Psoas muscle (tissue), 8 donors: ENCODE results near the gene HNRNPA1. TPM values are rescaled to one million over a fixed set of nuclear protein-coding genes. Genes with fewer than 3 reads are reported as not detected.
"Not testable (repeated sequence)": the region's sequence is repeated elsewhere in the genome, so short reads cannot be mapped to it uniquely, and the experiment has no call there.

ENCODE experiments used
- ATAC-seq, 4 donors: fragments of 200-7000 bp; cut with Tn5 transposase; one replicate each; pipeline ENCODE4 v1.9.1; 2020; ENCODE audit warnings: moderate library complexity in 3 of 4, mild to moderate bottlenecking in 2 of 4
- DNase-seq, 2 donors: peaks; one replicate each; pipeline ENCODE4 v3.0.0-alpha.2; 2020
- H3K27ac ChIP-seq: fragments of 200-600 bp; one replicate; pipeline ENCODE4 v1.8.0; 2022
- H3K27me3 ChIP-seq, 3 donors: fragments of 200-600 bp in 1 of 3; one replicate each; pipeline versions ENCODE4 v1.6.1 to v1.8.0; 2013 to 2022; ENCODE audit warnings: low read length in 2 of 3, mild to moderate bottlenecking in 2 of 3, moderate library complexity in 1 of 3; ENCODE audit not compliant: insufficient read depth in 3 of 3
- H3K36me3 ChIP-seq, 2 donors: fragments of 200-600 bp in 1 of 2; one replicate each; pipeline versions ENCODE4 v1.6.1 to v1.8.0; 2013 to 2022; ENCODE audit warnings: low read depth in 1 of 2, mild to moderate bottlenecking in 1 of 2, moderate library complexity in 1 of 2; ENCODE audit not compliant: insufficient read depth in 1 of 2
- H3K4me1 ChIP-seq: fragments of 200-600 bp; one replicate; pipeline ENCODE4 v1.8.0; 2022
- H3K4me3 ChIP-seq: fragments of 200-600 bp; one replicate; pipeline ENCODE4 v1.8.0; 2022; ENCODE audit warnings: mild to moderate bottlenecking
- H3K9me3 ChIP-seq: fragments of 200-600 bp; one replicate; pipeline ENCODE4 v1.8.0; 2022
- WGBS, 3 donors: extraction: QIAGEN DNeasy Blood & Tissue Kit; methylation state at CpG; one replicate each; pipeline versions ENCODE4 v1.1.6 to v1.1.7; 2013; 5-methylcytosine and 5-hydroxymethylcytosine counted together
- intact Hi-C, 2 donors: fragments of 100-400 bp; cut with DNase I; formaldehyde crosslinking; loops; one replicate each; pipeline versions ENCODE4 v1.11.0 to v1.14.2; 2022
- polyA plus RNA-seq, 3 donors: library from polyadenylated mRNA; stranded (reverse); fragments of 200-250 nt; gene quantifications; one replicate each; pipeline ENCODE4 v1.2.3, GENCODE V29; 2013
- total RNA-seq, 4 donors: library from RNA; stranded (reverse); fragmentation: NEBNext Ultra II Directional in 2 of 4; extraction: Animal tissue kit (Norgen Biotek cat#: 25700) in 2 of 4; gene quantifications; one replicate each; pipeline versions ENCODE4 v1.2.1 to v1.2.4, GENCODE V29; 2021 to 2023
- TF ChIP-seq, protein P1 (sequence below): fragments of 200-600 bp; IDR thresholded peaks from one replicate; pipeline ENCODE4 v1.8.0; 2022; ENCODE audit warnings: antibody characterized with exemption
- donor health status: healthy with polysubstance abuse.
- donor health status: DM: no; HTN: no; CAD: no; lungs with moderate emphysema.
- donor health status: Bipolar disorder and iron deficiency.
- donor health status: healthy.
- donor health status: DM: yes; HTN: yes; CAD: no.
- donor health status: DM: no; HTN: no; CAD: no.
- donor health status: DM: no; HTN: no; CAD: no.
- donor health status: DM: yes; HTN: yes; CAD: no.

Gene HNRNPA1
- total and polyA plus RNA-seq, 7 donors: 282 to 826 (median 453) TPM

DNA sequence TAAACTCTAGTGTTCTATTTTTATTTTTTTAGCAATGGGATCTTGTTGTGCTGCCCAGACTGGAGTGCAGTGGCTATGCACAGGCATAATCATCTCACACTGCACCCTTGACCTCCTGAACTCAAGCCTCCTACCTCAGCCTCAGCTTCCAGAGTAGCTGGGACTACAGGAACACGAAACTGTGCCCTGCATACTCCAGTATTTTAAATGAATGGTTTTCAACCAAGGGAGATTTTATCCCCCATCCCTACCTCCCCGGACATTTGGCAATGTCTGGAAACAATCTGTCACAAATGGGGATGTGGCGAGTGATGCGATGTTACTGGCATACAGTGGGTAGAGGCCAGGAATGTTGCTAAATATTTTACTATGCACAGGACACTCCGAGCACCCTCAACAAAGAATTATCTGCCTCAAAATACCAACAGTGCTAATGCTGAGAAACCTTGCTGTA is 2.7 kb upstream of the HNRNPA1 start:
- DNase-seq: no peak
- intact Hi-C loops: loop anchor here in 1 of 2 donors (5.0 kb wide), 1 partner anchor 276 kb away; the partner anchor contains the start of gene HOXC9
- Histone ChIP-seq H3K4me1 (peaks cover 45% of the 10 kb centered on the region), H3K36me3 (peaks cover 5 to 16% of the 10 kb centered on the region in 2 donors), H3K27ac (peak overlapping the region; percentile 96), H3K4me3 (peak overlapping the region; percentile 98), H3K27me3 (no peaks in the 10 kb centered on the region), H3K9me3 (no peaks in the 10 kb centered on the region)
- 18 to 22% (median 19%) methylated on average over 5 of the region's 5 CpGs for WGBS, 3 donors
- no peak for ATAC-seq
- TF ChIP-seq, protein P1, sequence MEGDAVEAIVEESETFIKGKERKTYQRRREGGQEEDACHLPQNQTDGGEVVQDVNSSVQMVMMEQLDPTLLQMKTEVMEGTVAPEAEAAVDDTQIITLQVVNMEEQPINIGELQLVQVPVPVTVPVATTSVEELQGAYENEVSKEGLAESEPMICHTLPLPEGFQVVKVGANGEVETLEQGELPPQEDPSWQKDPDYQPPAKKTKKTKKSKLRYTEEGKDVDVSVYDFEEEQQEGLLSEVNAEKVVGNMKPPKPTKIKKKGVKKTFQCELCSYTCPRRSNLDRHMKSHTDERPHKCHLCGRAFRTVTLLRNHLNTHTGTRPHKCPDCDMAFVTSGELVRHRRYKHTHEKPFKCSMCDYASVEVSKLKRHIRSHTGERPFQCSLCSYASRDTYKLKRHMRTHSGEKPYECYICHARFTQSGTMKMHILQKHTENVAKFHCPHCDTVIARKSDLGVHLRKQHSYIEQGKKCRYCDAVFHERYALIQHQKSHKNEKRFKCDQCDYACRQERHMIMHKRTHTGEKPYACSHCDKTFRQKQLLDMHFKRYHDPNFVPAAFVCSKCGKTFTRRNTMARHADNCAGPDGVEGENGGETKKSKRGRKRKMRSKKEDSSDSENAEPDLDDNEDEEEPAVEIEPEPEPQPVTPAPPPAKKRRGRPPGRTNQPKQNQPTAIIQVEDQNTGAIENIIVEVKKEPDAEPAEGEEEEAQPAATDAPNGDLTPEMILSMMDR: no peak

DNA sequence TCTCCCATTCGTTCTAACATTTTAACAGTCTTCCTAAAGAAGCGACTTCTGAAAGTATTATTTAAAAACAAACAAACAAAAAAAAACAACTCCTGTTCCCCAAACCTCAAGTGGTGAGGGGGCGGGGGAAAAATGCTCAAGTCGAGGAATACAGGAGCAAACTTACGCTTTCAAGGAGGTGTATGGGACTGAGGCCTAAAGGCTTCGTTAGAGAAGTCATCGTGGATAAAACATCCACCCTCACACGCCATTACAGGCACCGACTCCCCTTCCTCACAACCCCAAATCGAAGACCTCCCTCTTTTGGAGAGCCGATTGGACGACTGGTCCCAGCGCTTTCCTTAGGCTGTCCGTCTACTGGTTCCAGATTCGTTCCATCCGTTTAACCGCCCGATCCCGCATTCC is 1.3 kb upstream of the HNRNPA1 start:
- no peaks in the 10 kb centered on the region for H3K9me3 ChIP-seq
- intact Hi-C loops: loop anchor here in 1 of 2 donors (5.0 kb wide), 1 partner anchor 277 kb away; the partner anchor contains the start of gene HOXC9
- H3K36me3 ChIP-seq: peaks cover 15 to 30% of the 10 kb centered on the region in 2 donors
- DNase-seq: no peak
- H3K27me3 ChIP-seq: no peaks in the 10 kb centered on the region
- 1 to 2% (median 1%) methylated on average over 19 of the region's 19 CpGs for WGBS, 3 donors
- ATAC-seq: no peak
- H3K27ac ChIP-seq: peak overlapping the region; percentile 96
- peak overlapping the region; percentile 98 for H3K4me3 ChIP-seq
- TF ChIP-seq, protein P1: no peak
- H3K4me1 ChIP-seq: peaks cover 47% of the 10 kb centered on the region

DNA sequence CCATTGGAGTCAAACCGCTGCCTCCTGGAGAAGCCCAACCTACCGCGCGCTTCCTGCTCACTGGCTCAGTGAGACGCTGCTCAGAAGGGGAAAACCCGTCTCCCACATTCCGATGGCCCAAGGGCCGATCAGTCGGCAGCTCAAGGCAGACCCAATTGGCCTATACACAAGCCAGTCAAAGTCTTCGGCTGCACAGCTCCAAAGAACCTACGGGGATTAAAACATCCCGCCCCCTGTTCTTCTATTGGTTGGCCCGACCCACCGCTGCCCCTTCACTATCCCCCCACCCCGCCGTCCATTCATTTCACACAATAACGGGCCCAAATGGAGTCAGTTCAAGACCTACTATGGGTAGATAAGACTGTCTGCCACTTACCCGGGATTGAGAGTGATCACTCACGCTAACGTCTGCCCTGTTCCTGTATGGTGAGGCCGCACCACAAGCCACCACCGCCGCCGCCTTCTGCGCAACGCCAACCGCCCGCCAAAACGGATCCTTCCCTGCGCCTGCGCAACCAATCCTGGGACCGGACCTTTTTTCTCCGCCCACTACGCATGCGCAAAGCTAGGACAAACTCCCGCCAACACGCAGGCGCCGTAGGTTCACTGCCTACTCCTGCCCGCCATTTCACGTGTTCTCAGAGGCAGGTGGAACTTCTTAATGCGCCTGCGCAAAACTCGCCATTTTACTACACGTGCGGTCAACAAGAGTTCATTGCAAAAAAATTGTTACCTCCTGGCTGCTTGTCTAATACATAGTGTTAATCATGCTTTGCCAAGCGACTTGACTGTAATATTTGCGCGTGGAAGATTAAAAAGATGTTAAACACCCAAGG is 676 bp upstream of the HNRNPA1 start, which contains the start of gene CBX5:
Gene CBX5, minus strand, starts transcription at position 491 of the 836 bp plus-strand sequence. CDS start 22,472 bp downstream, outside the sequence.
- intact Hi-C loops: loop anchor here in 1 of 2 donors (5.0 kb wide), 1 partner anchor 278 kb away; the partner anchor contains the start of gene HOXC9
- H3K4me3 ChIP-seq: peak within 1 kb of the TSS; percentile 98
- ATAC-seq (peak; percentile 82 to 86 (median 84)), DNase-seq (peak; percentile 99 to 100)
- 0% methylated on average over 49 of the region's 49 CpGs for WGBS, 3 donors
- TF ChIP-seq, protein P1: no peak
- no peaks in the 10 kb centered on the region for H3K9me3 ChIP-seq
- peak within 1 kb of the TSS; percentile 96 for H3K27ac ChIP-seq
- peaks cover 45% of the 10 kb centered on the region for H3K4me1 ChIP-seq
- H3K36me3 ChIP-seq: peaks cover 15 to 36% of the 10 kb centered on the region in 2 donors
- no peaks in the 10 kb centered on the region for H3K27me3 ChIP-seq

DNA sequence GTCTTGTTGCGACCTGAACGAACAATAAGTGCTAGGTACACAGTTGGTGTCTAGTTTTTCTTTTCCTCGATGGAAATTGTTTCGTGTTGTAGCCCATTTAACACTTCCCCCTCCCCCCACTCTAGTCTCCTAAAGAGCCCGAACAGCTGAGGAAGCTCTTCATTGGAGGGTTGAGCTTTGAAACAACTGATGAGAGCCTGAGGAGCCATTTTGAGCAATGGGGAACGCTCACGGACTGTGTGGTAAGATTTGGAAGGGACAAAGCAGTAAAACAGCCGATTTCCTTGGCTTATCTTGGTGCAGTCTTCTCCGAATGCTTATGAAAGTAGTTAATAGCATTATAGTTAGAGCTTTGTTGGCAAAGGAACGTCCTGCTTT is 724 bp downstream of the HNRNPA1 start:
- ATAC-seq: peak in 1 of 4 donors; percentile 1
- 0 to 1% (median 1%) methylated on average over 10 of the region's 10 CpGs for WGBS, 3 donors
- H3K27me3 ChIP-seq, intact Hi-C loops, H3K9me3 ChIP-seq, DNase-seq: not testable (repeated sequence)
- Histone ChIP-seq H3K4me3 (peak overlapping the region; percentile 98), H3K36me3 (peaks cover 15 to 50% of the 10 kb centered on the region in 2 donors), H3K4me1 (peaks cover 58% of the 10 kb centered on the region), H3K27ac (peak overlapping the region; percentile 96)

DNA sequence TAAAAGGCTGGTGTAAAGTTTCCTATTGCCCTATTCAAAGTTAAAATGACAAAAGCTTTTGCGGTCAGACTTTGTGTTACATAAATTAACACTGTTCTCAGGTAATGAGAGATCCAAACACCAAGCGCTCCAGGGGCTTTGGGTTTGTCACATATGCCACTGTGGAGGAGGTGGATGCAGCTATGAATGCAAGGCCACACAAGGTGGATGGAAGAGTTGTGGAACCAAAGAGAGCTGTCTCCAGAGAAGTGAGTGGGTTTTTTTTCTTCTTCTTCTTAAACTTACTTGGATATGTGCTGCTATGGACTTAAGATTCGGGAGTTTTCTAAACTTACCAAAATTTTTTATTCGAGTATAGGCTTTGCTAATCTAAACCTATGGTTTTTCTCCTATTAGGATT is 1.2 kb downstream of the HNRNPA1 start:
- DNase-seq, intact Hi-C loops, H3K9me3 ChIP-seq, H3K27me3 ChIP-seq, ATAC-seq: not testable (repeated sequence)
- H3K4me1 ChIP-seq: peaks cover 62% of the 10 kb centered on the region
- H3K36me3 ChIP-seq: peaks cover 15 to 55% of the 10 kb centered on the region in 2 donors
- peak overlapping the region; percentile 96 for H3K27ac ChIP-seq
- peak overlapping the region; percentile 98 for H3K4me3 ChIP-seq
- WGBS, 3 donors: 17 to 20% (median 17%) methylated on average over 4 of the region's 4 CpGs
